Stimulated activated naive CD4-positive, alpha-beta T cell treated with Interleukin-2 at 50 U/mL for 16 hours (primary cell): ENCODE results near the gene SNTA1.
"Not testable (repeated sequence)": the region's sequence is repeated elsewhere in the genome, so short reads cannot be mapped to it uniquely, and the experiment has no call there.

Experiments used
- DNase-seq: peaks from one replicate; lab custom pipeline; 2025; lab: John Stamatoyannopoulos, UW

Gene SNTA1

DNA sequence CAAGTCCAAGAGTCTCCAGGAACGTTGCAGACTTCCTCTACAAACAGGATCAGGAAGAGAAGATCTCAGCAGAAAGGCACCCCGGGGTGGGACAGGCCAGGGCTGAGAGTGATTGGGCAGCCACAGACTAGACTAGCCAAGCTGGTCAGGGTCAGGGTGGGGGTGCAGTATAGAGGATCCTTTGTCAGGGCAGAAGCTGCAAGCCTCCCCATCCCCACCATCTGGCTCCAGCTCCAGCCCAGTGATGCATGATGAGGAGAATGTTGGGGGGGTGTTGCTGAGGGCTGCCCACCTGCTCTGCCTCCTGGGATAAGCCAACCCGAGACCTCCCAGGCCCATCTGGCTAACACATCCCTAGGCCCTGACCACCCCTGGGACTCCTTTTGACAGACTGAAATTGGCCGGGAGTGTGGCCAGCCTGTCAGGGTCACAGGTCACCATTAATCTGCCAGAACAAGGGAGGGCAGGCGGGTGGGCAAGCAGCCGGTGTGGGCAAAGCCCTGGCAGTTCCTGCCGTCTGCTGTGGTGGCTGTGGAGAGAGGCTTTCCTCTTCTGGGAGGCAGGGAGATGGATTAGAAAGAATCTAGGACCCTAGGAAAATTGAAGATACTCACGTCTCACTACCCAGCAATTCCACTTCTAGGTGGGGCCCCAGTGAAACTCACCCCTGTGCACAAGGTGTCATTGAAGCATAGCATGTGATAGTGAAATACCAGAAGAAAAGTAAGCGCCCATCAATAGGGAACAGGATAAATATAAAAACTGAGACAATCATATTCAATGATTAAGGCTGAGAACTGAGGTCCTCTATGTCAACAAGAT, 22.1 kb upstream of the SNTA1 start:
- no peak for DNase-seq

DNA sequence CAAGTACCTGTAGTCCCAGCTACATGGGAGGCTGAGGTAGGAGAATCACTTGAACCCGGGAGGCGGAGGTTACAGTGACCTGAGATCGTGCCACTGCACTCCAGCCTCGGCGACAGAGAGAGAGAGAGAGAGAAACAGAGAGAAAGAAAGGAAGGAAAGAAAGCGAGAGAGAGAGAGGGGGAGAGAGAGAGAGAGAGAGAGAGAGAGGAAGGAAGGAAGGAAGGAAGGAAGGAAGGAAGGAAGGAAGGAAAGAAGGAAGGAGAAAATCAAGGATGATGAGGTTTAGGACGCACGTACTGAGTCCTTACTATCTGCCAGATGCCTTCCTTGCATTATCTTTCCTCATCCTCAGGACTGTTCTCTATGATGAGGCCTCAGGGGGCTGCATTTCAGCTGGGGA, 21.2 kb upstream of the SNTA1 start:
- DNase-seq: not testable (repeated sequence)

DNA sequence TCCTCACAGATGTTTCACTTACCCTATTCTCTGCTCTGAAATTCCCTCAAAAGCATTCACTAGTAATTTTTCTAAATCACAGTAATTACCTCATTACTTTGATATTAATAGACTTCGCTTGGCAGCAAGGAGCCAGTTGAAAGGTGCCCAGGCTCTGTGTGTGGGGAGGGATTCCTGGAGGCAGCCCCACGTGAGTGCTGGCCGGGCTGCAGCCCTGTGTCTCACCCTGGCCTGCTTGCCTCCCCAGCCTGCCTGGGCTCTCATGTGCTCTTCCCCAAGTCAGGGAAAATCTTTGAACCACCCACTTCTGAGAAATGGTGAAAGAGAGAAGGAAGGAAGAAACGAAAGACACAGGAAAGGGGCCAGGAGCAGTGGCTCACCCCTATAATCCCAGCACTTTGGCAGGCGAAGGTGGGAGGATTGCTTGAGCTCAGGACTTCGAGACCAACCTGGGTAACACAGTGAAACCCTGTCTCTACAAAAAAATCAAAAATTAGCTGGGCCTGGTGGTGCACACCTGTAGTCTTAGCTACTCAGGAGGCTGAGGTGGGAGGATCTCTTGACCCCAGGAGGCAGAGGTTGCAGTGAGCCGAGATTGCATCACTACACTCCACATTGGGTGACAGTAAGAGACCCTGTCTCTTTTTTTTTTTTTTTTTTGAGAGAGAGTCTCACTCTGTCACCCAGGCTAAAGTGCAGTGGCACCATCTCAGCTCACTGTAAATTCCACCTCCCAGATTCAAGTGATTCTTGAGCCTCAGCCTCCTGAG, 20.0 kb upstream of the SNTA1 start:
- DNase-seq: no peak

DNA sequence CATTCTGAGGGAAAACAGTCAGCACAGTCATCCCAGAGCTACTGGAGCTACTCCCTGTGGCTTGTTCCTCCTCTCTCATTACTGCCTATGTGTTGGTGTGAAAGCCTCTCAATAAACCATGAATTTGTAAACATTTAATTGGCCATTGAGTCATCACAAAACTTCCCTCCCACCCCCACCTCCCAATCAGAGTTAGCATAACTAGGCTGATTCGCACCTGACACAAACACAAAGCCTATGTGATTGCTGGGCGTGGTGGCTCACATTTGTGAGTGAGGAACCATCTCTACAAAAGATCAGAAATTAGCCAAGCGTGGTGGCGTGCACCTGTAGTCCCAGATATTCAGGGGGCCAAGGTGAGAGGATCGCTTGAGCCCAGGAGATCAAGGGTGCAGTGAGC, 17.1 kb upstream of the SNTA1 start:
- no peak for DNase-seq

DNA sequence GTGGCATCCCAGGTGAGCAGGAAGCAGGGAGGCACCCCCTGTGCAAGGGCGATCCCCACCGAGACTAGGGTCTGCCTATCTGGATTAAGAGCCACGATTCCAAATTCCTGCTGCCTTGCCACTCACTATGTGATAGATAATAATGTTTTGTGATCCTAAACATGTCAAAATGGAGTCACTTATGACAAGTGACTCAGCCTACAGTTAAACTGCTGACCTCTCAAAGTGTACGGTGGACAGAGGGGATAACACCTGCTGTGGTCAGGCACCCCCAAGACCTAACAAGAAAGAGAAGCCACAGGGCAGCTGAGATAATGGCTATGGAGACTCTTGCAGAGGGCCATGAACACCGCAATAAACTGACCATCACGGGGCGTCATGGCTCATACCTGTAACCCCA, 16.0 kb upstream of the SNTA1 start:
- DNase-seq: no peak

DNA sequence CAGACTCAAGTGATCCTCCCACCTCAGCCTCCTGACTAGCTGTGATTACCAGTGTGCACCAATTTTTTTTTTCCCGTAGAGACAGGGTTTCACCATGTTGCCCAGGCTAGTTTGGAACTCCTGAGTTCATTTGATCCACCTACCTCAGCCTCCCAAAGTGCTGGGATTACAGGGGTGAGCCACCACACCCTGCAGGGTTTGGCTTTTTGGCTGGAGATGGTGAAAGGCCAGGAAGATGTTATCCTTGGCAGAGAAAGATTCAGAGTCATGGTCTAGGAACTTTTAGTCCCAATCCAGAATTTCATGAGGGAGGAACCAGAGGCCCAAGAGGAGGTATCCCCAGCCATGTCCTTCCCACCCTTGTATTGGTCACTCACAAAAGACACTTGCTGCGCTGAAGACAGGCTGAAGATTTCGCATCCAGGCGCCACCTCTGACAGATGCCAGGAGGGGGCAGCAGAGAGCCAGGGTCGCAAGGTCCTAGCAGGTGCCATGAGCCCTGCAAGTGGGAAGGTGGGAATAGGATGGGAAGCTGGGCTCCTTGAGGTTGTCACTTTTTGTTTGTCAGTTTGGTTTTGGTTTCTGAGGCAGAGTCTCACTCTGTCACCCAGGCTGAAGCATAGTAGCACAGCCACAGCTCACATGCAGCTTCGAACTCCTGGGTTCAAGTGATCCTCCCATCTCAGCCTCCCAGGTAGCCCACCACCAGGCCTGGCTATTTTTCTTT, 13.5 kb upstream of the SNTA1 start:
- DNase-seq: peak; percentile 70

DNA sequence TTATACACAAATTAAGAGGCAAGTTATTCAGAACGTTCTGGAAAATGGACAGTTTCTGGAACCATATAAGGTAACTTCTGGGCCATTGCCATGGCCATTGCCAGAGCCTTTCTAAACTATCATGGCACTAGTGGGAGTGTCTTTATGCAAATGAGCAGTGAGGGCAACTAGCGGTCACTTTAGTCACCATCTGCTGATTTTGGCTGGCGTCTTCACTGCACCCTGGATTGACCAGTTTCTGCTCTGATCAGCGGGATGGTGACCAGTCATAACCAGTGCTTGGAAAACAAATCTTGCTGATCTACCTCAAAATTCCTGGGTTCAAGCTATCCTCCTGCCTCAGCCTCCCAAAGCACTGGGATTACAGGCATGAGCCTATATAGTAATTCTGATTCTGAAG, 7.3 kb upstream of the SNTA1 start:
- no peak for DNase-seq

DNA sequence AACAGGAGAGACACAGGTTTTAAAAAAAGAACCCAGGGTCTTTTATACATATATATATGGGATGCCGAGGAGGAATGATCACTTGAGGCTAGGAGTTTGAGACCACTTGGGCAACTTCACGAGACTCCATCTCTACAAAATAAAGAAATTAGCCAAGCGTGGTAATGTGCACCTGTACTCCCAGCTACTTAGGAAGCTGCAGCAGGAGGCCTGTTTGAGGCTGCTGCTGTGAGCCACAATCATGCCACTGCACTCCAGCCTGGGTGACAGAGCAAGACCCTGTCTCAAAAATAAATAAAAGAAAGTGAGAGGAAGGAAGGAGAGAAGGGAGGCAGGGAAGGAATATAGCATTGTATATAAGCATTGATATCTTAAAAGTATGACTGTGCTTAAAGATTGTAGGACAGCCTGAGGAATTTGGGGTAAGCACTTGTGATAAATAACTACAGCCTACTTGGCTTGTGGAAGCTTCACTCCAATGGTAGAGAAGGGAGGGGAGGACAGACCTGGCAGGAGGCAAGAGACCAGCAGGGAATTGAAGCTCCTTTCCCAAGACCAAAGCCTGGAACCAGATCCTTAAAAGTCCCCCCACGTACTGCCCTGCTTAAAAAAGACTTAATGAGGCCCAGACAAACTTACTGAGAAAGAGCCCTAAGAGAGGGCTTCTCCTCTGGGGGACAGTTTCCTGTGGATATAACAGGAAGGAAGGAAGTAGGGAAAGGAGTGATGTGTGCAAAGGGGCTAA, 2.5 kb upstream of the SNTA1 start:
- no peak for DNase-seq

DNA sequence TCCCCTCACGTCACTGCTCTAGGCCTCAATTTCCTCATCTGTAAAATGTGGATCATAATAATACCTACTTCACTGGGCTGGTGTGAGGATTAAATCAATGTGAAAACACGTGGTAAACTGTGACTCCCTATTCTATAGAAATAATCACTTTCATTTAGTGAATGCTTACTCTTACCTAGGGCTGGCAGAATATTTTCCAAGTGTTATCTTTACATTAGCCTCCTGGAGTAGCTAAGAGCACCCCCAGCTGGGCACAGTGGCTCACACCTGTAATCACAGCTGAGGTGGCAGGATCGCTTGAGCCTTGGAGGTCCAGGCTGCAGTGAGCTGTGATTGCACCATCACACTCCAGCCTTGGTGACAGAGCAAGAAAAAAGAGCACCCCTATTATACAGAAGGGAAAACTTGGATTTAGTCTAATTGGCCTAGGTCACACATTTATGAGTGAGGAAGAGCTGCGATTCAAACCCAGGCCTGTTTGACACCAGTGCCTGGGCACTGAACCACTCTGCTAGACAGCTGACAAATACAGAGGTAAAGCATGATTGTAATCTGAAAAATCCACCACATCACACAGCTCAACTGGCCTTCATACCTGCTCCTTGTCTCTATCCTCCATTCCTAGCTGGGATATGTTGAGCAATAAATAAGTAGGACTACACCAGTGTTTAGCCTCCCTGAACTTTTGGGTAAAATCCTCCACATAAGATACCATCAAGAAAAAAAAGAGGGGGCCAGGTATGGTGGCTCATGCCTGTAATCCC, 1.4 kb upstream of the SNTA1 start:
- DNase-seq: peak; percentile 8

DNA sequence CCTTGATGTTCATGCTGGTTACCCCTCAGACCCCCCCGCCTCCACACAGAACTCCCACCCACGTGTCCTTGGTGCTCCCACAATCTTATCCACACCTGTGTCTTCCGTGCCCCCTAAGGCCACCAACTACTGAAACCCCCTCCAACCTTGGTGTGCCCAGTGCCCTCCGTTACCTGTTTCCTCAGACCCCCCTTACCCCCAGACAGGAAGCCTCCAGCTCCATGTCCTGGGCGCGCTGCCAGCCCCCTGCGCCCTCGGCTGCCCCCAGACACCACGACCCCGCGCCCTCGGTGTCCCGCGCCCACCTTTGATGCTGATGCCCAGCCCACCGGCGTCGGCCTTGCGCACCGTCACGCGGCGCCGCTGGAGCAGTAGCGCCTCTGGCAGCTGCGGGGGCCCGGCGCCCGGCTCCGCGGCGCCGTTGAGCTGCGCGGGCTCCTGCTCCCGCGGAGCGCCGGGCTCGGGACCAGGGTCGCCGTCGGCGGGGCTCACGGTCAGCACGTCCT, 504 bp downstream of the SNTA1 start:
- peak; percentile 32 for DNase-seq

DNA sequence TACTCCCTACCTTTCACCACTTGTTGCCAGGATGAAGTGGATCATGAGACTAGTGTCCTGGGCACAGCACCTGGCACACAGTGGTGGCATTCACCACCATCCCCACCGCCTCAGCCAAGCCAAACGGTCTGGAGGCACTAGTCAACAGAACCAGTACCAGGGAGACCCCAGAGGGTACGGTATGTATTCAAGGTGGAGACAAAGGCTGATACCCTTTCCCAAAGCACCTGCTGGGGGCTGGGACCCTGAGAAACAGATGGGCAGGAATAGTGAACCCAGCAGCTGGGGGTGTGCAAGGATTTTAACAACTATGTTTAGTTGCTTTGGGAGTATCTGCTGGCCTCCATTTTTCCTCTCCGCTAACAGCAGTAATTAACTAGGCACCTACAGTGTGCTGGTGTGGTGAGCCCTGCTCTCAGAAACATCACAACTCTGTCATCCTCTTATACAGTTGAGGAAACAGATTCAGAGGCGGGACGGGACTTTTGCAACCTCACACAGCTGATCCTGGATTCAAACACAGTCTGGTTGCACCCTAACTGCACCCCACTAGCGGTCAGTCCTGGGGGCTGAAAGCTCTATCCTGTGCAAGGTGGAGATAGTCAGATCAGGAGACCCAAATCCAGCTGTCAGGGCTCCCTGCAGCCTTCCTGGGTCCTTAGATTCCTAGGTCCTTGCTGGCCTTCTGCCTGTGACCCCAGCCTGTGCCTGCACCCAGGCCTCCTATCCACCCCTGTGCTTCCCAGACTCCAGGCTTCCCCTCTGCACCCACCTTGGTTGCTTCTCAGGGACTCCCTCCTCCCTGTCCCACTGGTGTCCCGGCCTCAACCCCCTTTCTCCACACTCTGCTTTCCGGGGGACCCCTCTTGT, 1.2 kb downstream of the SNTA1 start:
- DNase-seq: no peak

DNA sequence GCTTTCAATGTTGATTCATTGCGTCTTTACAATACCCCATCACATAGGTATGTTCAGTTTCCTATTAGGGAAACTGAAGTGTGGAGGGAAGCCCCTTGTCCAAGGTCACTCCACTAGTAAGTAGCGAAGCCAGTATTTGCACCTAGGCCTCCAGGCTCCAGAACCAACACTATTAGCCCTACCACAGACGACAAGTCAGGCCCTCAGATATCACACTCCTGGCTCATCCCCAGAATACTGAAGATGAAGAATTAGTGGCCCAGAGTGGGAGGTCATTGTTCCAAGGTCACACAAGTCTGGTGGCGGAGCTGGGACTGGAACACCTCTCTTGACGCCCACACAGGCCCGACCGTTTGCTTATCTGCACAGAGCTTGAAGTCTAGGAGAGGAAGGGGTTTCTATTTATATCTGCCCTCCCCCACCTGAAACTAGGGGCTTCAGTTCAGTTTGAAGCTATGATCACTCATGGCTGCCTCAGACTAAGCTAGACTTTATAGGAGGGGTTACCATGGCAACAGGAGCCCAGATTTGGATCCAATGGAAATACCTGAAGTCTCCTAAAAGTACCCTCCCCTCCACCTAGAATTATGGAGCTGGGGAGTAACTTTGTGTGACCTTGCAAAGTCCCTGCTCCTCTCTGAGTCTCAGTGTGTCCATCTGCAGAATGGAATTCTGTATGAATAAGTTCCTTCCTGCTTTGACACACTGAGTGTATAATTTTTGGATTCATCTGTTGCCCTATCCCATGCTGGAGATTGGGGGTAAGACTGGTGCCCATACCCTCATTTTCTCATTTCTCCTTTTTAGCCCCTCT, 2.2 kb downstream of the SNTA1 start:
- DNase-seq: no peak

DNA sequence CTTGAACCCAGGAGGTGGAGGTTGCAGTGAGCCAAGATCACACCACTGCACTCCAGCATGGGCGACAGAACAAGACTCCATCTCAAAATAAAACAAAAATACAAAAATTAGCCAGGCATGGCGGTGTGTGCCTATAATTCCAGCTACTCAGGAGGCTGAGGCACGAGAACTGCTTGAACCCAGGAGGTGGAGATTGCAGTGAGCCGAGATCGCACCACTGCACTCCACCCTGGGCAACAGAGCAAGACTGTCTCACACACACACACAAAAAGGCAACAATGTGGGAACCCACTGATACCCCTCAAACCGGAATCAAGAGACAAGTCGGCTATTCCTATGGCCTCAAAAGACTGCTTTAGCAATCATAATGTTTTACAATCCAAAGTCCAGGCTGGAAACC, 3.0 kb downstream of the SNTA1 start:
- DNase-seq: not testable (repeated sequence)

DNA sequence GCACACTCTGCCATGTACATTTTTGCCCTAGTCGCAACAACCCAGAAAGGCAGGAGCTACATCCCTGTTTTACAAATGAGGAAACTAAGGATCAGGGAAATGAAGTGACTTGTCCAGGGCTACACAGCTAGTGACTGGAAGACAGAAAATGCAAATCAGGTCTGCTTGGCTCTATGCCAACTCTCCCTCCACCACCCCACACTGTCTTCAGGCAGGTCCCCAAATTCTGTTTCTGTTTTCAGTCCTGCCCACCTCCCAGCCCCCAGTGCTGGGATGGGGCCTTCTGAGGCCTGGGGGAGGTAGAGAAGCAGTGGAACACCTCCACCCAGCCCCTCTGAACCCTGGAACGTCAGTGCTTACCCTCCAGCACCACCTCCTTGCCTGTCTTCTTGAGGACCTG, 5.1 kb downstream of the SNTA1 start:
- DNase-seq: no peak

DNA sequence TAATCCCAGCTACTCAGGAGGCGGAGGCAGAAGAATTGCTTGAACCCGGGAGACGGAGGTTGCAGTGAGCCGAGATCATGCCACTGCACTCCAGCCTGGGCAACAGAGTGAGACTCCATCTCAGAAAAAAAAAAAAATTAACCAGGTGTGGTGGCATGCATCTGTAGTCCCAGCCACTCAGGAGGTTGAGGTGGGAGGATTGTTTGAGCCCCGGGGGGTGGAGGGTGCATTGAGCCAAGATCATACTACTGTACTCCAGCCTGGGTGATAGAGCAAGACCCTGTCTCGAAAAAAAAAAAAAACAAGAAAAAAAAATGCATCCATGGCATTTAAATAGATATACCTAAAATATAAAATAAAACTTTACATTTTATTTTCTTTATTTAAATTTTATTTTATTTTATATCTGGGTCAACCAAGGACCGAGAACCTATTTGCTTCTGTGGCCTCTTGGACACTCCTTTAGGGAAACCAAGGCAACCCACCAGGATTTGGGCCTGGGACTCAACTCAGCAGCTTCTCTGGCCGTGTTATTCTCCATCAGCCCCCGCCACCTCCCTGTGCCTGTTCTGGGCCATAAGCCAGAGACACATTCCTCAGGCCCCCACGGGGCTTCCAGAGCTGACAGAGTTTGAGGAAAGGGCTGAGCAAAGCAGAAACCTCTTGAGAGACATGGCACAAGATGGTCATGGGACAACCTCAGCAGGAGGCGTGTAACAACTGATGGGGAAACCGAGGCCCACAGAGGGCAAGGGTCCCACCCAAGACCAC, 6.2 kb downstream of the SNTA1 start:
- DNase-seq: no peak

DNA sequence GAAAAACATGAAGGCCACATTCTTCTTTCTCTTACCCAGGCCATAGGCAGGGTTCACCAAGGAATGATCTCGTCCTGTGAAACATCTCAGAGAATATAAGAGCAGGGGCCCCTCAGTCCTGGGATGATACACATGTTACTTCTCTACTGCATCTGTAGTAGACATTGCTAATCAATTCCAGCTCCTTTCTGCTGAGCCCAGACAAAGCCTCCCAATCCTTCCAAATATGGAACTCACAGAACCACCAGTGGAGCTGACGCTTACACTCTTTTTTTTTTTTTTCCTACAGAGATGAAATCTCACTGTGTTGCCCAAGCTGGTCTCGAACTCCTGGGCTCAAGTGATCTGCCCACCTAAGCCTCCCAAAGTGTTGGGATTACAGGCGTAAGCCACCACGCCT, 9.1 kb downstream of the SNTA1 start:
- no peak for DNase-seq

DNA sequence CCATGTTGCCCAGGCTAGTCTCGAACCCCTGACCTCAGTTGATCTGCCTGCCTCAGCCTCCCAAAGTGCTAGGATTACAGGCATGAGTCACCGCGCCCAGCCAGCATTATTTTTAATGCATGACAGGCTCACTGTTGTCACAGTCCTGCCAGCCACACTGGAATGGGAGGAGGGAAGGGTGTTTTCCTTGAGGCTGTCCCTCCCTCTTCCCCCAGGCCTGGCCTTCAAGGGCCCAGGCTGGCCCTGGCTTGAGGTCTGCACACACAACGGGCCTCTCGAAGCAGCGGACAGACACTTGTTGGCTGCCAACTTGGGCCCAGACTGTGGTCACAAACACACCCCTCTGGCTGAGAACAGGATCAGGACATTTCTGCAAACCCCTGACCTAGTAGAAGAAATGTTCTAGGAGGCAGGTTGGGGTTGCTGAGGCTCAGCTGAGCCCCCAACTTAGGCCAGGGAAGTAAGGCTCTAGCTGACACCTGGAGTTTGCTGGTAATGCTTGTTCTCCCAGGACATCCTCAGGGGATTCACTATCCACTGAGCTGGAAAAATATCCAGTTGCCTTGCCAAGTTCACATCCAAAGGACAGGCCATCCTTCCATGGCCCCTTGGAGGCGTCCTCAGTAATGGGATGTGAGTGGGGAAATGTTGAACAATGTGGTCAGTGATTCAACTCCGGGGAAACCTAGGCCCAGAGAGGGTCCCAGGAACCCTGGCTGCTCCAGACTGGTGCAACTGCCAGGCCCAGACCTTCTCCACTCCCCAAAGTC, 9.9 kb downstream of the SNTA1 start:
- no peak for DNase-seq
